CD4-positive, alpha-beta T cell (primary cell): Measurements from ENCODE around the gene RBM8A. TPM values are rescaled to one million over a fixed set of nuclear protein-coding genes. Genes with fewer than 3 reads are reported as not detected.

Experiments used
- ATAC-seq: fragments of 200-7000 bp; cut with Tn5 transposase; one replicate; pipeline ENCODE4 v1.10.0; 2022; ENCODE audit warnings: mild to moderate bottlenecking; ENCODE audit not compliant: poor library complexity
- CTCF ChIA-PET: fragments of 350-600 bp; sonication (Branson Sonifier 250); formaldehyde crosslinking; loops from one replicate; lab custom pipeline; 2021; ENCODE audit warnings: antibody characterized with exemption, inconsistent platforms; lab: Charles Lee
- POLR2A ChIA-PET: fragments of 350-600 bp; sonication (Branson Sonifier 250); formaldehyde crosslinking; loops from one replicate; lab custom pipeline; 2021; ENCODE audit warnings: antibody characterized with exemption, inconsistent platforms; lab: Charles Lee
- DNase-seq, 14 experiments: peaks; one replicate each; pipeline ENCODE4 v3.0.0-alpha.2; 2013 to 2020; ENCODE audit warnings: mixed read lengths in 2 of 14
- H3K27ac ChIP-seq, 2 donors: one replicate each; pipeline versions ENCODE4 v1.5.1 to v1.7.0; 2013; ENCODE audit warnings: low read length in 2 of 2, low read depth in 1 of 2, mild to moderate bottlenecking in 1 of 2
- H3K27me3 ChIP-seq, 2 experiments: 1 replicate in 1 of 2; 2 replicates in 1 of 2; pipeline versions ENCODE4 v1.6.1 to v1.7.0; 2013; ENCODE audit warnings: low read length in 2 of 2, control low read depth in 1 of 2, mild to moderate bottlenecking in 1 of 2, moderate library complexity in 1 of 2; ENCODE audit not compliant: insufficient read depth in 2 of 2, control insufficient read depth in 1 of 2
- H3K36me3 ChIP-seq: one replicate; pipeline ENCODE4 v1.6.1; 2013; ENCODE audit warnings: low read length, control low read depth; ENCODE audit not compliant: insufficient read depth
- H3K4me1 ChIP-seq: one replicate; pipeline ENCODE4 v1.6.1; 2013; ENCODE audit warnings: low read length, control low read depth; ENCODE audit not compliant: insufficient read depth
- H3K4me3 ChIP-seq: one replicate; pipeline ENCODE4 v1.5.1; 2013; ENCODE audit warnings: mild to moderate bottlenecking, low read length, moderate library complexity
- H3K9me3 ChIP-seq, 2 experiments: 1 replicate in 1 of 2; 2 replicates in 1 of 2; pipeline versions ENCODE4 v1.6.1 to v1.7.0; 2013; ENCODE audit warnings: low read length in 2 of 2, mild to moderate bottlenecking in 2 of 2, control low read depth in 1 of 2, moderate library complexity in 1 of 2; ENCODE audit not compliant: control insufficient read depth in 1 of 2, insufficient read depth in 1 of 2
- H3K27ac Mint-ChIP-seq: one replicate; pipeline ENCODE4 v1.8.0; 2020; ENCODE audit warnings: mixed read lengths
- H3K27me3 Mint-ChIP-seq: one replicate; pipeline ENCODE4 v1.8.0; 2021; ENCODE audit warnings: mixed read lengths
- H3K36me3 Mint-ChIP-seq: one replicate; pipeline ENCODE4 v1.8.0; 2021; ENCODE audit warnings: low read depth, mixed read lengths
- H3K4me1 Mint-ChIP-seq: one replicate; pipeline ENCODE4 v1.8.0; 2021; ENCODE audit warnings: low read depth, mixed read lengths
- H3K4me3 Mint-ChIP-seq: one replicate; pipeline ENCODE4 v1.8.0; 2020; ENCODE audit warnings: mild to moderate bottlenecking, mixed read lengths
- H3K9me3 Mint-ChIP-seq: one replicate; pipeline ENCODE4 v1.8.0; 2020; ENCODE audit warnings: mixed read lengths
- intact Hi-C, 2 experiments: fragments of 100-400 bp; cut with DNase I in 1 of 2; cut with micrococcal nuclease in 1 of 2; formaldehyde crosslinking; loops; one replicate each; pipeline versions ENCODE4 v1.15.1 to v1.9.0; 2023 to 2025; cut with DNase I, micrococcal nuclease
- total RNA-seq, 174 experiments: library from RNA in 2 of 174; stranded (reverse) in 2 of 174; gene quantifications; one replicate each; pipeline ENCODE4 v1.2.3 and lab custom pipeline; 2021 to 2026
- TF ChIP-seq, protein P1 (sequence below): fragments of 200-600 bp; IDR thresholded peaks from one replicate; pipeline ENCODE4 v1.8.0; 2022; ENCODE audit warnings: antibody characterized with exemption, mild to moderate bottlenecking

The RBM8A gene
- total RNA-seq, 2 experiments from 2014 or later = 126 to 134 TPM

GRCh38 chr1:145942405-145942804 is 15.1 kb upstream of the RBM8A start:
- no peaks in the 10 kb centered on the region for H3K9me3 ChIP-seq
- ChIA-PET POLR2A (interaction anchor here (0.8 to 4.1 kb wide), 4 partner anchors 15 to 24 kb away, joined by 3 to 16 read pairs (median 6); partner anchors contain the start of genes ANKRD34A, LIX1L, PEX11B and POLR3GL), CTCF (interaction anchor here (1.1 to 2.6 kb wide), 2 partner anchors 15 to 65 kb away, joined by 4 to 9 read pairs; partner anchors contain the start of gene RBM8A)
- Mint-ChIP-seq H3K36me3 (peaks cover 71% of the 10 kb centered on the region), H3K4me1 (peaks cover 11% of the 10 kb centered on the region), H3K9me3 (no peaks in the 10 kb centered on the region), H3K27ac (no peak overlapping the region), H3K4me3 (no peak overlapping the region), H3K27me3 (no peaks in the 10 kb centered on the region)
- peaks cover 65% of the 10 kb centered on the region for H3K36me3 ChIP-seq
- ATAC-seq = no peak
- H3K4me3 ChIP-seq = no peak overlapping the region
- no peak overlapping the region for H3K27ac ChIP-seq
- intact Hi-C loops = no loop called here
- H3K4me1 ChIP-seq = no peaks in the 10 kb centered on the region
- no peak for DNase-seq
- H3K27me3 ChIP-seq = no peaks in the 10 kb centered on the region
- TF ChIP-seq, protein P1, sequence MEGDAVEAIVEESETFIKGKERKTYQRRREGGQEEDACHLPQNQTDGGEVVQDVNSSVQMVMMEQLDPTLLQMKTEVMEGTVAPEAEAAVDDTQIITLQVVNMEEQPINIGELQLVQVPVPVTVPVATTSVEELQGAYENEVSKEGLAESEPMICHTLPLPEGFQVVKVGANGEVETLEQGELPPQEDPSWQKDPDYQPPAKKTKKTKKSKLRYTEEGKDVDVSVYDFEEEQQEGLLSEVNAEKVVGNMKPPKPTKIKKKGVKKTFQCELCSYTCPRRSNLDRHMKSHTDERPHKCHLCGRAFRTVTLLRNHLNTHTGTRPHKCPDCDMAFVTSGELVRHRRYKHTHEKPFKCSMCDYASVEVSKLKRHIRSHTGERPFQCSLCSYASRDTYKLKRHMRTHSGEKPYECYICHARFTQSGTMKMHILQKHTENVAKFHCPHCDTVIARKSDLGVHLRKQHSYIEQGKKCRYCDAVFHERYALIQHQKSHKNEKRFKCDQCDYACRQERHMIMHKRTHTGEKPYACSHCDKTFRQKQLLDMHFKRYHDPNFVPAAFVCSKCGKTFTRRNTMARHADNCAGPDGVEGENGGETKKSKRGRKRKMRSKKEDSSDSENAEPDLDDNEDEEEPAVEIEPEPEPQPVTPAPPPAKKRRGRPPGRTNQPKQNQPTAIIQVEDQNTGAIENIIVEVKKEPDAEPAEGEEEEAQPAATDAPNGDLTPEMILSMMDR = no peak

DNA sequence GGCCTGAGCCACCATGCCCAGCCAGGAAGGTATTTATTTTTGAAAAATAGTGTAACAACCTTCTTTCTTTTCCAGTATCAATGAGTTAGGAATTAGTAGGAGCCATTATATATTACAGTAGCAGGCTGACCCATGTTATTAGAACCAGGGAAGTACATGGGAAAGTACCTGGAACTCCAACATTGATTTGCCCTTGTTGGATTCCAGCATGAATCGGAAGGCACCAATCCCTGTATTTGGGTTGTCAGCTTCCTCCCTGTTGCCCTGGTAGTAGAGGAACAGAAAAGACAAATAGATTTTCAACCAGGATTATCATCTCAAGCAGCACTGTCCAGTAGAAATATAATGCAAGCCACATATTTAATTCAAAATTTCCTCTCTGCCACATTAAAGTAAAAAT is 10.2 kb upstream of the RBM8A start:
- Histone ChIP-seq H3K4me1 (peaks cover 12% of the 10 kb centered on the region), H3K27me3 (no peaks in the 10 kb centered on the region), H3K9me3 (no peaks in the 10 kb centered on the region), H3K27ac (no peak overlapping the region), H3K36me3 (peaks cover 56% of the 10 kb centered on the region), H3K4me3 (no peak overlapping the region)
- Mint-ChIP-seq H3K36me3 (peaks cover 74% of the 10 kb centered on the region), H3K27ac (no peak overlapping the region), H3K4me1 (peaks cover 16% of the 10 kb centered on the region), H3K9me3 (no peaks in the 10 kb centered on the region), H3K4me3 (no peak overlapping the region), H3K27me3 (no peaks in the 10 kb centered on the region)
- ATAC-seq (no peak), DNase-seq (no peak)
- intact Hi-C loops = no loop called here
- CTCF ChIA-PET = no interaction called here
- TF ChIP-seq, protein P1 = no peak
- POLR2A ChIA-PET = interaction anchor here (2.3 kb wide), 1 partner anchor 10 kb away, joined by 14 read pairs; the partner anchor contains the start of gene RBM8A

GRCh38 chr1:145936247-145936646 is 9.0 kb upstream of the RBM8A start:
- Histone ChIP-seq H3K36me3 (peaks cover 44% of the 10 kb centered on the region), H3K27me3 (no peaks in the 10 kb centered on the region), H3K4me3 (no peak overlapping the region), H3K9me3 (no peaks in the 10 kb centered on the region), H3K4me1 (peaks cover 20% of the 10 kb centered on the region), H3K27ac (no peak overlapping the region)
- ATAC-seq (no peak), DNase-seq (no peak)
- ChIA-PET POLR2A (interaction anchor here (1.0 to 2.3 kb wide), 3 partner anchors 9 to 43 kb away, joined by 3 to 14 read pairs (median 4); partner anchors contain the start of genes ANKRD34A, POLR3GL and RBM8A), CTCF (no interaction called here)
- Mint-ChIP-seq H3K27me3 (no peaks in the 10 kb centered on the region), H3K4me3 (no peak overlapping the region), H3K4me1 (peaks cover 25% of the 10 kb centered on the region), H3K27ac (no peak overlapping the region), H3K36me3 (peaks cover 65% of the 10 kb centered on the region), H3K9me3 (no peaks in the 10 kb centered on the region)
- intact Hi-C loops = no loop called here
- TF ChIP-seq, protein P1 = no peak
